ENCODE results near the gene ARSD.
"Not testable (repeated sequence)": the region's sequence is repeated elsewhere in the genome, so short reads cannot be mapped to it uniquely, and the experiment has no call there.

ARSD gene

GRCh38 chrX:2933125-2933900 lies 4.2 kb upstream of the ARSD start:
- DNase-seq: no peak

GRCh38 chrX:2931612-2932011 lies 2.5 kb upstream of the ARSD start:
- no peak for DNase-seq

DNA sequence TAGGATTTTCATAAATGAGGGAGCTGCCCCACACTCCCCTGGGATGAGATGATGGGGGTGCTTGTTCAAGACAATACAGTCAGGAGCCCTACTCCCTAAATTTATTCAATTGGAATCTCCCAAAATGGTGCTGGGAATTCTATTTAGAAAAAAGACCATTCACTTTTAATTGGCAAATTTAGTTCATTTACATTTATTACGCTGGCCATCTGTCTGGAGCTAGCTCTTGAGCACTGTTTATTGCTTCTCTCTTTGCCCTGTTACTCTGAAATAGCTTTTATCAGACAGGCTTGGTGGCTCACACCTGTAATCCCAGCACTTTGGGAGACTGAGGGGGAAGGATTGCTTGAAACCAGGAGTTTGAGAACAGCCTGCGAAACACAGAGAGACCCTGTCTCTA lies 2.0 kb upstream of the ARSD start:
- DNase-seq: no peak

- DNase-seq: no peak
Measured at GRCh38 chrX:2928191-2928582, 952 bp downstream of the ARSD start.

DNA sequence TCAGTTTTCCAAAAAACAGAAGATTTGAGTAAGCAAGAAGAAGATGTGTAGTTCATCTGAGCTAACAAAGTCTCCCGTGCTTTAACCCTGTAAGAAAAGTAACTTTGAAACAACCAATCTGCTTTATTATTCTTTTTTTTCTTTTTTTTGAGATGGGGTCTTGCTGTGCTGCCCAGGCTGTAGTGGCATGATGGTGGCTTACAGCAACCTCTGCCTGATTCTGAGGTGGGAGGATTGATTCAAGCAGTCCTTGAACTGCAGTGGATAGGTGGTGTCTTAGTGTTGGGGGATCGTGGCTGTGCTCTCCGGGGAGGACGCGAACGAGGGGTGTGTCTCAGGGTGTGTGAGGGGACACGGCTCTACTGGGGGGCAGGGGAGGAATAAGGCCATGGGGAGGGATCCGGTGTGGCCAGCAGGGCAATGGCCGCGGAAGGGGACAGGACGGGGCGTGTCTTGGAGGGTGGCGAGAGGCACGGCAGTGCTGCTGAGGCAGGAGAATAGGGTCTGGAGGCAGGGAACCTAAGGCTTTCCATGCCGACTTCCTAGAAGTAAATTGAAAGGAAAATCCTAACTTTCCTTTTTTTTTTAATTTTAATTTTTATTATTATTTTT lies 2.4 kb downstream of the ARSD start:
- DNase-seq: no peak

DNA sequence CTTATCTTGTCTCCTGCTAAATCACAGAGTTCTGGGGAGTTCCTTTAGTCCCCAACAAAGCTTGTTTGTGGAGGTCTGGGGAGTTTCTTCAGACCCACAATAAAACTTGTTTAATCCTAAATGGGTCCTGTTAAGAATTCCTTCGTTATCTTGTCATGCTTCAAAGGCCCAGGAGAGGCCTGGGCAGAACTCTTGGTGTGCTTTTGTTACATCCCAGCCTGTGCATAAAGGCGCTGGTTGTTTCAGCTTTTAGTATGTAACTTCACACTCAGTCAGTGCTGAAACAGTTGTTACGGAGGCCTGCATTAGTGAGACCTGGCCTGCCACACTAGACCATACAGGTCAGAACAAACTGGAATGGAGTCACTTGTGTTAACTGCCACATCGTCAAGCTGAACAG lies 2.9 kb downstream of the ARSD start:
- not testable (repeated sequence) for DNase-seq

- no peak for DNase-seq
Measured at GRCh38 chrX:2924151-2924550, 5.0 kb downstream of the ARSD start.

DNA sequence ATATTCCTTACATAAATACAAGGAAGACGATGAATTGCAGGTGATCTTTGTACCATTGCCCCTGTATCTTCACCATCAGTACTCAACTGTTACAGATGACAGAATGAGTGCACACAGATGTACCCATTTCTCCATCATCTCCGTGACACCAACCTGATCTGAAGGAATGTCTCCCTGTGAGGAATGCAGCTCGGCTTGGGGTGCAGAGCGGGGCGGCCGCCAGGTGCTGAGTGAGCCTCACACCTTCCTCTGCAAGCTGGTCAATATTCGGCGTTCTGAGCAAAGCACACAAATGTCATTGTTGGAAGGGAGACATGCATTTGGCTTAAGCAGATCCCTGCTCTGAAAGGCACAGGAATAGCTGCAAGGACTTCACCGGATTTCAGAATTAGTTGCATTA lies 7.4 kb downstream of the ARSD start:
- no peak for DNase-seq

- DNase-seq: no peak
Measured at GRCh38 chrX:2921193-2921592, 7.9 kb downstream of the ARSD start.

- no peak for DNase-seq
Measured at GRCh38 chrX:2917767-2918166, 11.4 kb downstream of the ARSD start.

DNA sequence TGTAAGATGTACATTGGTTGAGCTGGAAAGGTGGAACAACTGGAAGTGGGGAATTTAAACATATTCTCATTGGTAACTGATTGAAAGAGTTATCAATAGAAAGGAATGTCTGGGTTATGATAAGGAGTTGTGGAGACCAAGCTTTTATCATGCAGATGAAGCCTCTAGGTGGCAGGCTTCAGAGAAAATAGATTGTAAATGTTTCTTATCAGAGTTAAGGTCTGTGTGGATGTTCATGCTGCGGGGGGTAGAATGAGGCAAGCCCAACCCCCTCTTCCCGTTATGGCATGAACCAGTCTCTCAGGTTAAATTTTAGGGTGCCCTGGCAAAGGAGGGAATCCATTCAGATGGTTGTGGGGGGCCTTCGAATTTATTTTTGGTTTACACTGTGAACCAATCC lies 16.0 kb downstream of the ARSD start:
- DNase-seq: no peak

DNA sequence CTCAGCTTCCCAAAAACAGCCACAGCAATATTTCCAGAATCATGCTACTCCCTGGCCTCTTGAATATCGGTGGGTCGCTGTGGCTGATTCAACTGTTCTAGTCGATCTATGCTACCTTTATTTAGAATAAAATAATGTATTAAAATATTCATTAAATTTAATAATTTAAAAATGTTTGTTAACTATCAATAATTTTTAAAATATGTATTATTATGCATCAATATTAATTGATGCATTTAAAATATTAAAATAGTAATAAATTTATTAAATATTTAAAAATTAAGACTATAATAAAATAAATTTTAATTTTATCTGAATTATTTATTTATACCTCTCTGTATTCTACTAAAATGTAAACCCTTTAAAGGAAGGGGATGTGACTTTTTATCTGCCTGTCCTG lies 19.0 kb downstream of the ARSD start:
- DNase-seq: no peak

- DNase-seq: no peak
Measured at GRCh38 chrX:2908125-2908685, 20.9 kb downstream of the ARSD start.

GRCh38 chrX:2907295-2907694 lies 21.8 kb downstream of the ARSD start:
- DNase-seq: no peak

DNA sequence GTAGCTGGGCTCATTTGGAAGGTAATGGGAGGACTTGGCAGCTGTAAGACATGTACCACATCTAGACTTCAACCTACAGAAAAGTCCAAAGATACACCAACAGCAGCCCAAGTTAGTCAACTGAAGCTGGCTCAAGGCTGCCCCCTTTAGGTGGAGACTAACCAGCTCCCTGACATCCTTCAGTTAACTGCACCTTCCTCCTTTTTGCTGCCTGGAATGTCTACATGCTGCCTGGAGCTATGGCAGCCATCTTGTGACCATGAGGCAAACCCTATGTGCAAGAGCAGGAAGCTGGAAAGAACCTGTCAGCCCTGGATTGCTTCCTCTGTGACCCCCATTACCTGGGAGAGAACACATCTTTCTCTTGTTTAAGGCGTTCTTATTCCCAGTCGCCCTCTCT lies 25.8 kb downstream of the ARSD start:
- no peak for DNase-seq

DNA sequence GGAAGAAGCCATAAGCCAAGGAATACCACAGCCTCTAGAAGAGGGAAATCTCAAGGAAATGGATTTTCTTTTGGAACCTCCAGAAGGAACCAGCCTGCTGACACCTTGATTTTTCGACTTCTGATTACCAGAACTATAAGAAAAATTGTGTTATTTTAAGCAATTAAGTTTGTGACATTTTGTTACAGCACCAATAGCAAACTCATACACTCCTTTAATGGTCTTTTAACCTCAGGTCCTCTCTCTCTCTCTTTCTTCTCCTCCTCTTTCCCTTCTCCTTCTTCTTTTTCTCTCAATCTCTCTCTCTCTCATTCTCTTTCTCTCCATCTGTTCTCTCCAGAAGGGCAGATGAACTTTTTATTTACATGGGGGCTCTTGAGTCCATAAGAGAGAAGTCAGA lies 26.3 kb downstream of the ARSD start:
- DNase-seq: no peak

DNA sequence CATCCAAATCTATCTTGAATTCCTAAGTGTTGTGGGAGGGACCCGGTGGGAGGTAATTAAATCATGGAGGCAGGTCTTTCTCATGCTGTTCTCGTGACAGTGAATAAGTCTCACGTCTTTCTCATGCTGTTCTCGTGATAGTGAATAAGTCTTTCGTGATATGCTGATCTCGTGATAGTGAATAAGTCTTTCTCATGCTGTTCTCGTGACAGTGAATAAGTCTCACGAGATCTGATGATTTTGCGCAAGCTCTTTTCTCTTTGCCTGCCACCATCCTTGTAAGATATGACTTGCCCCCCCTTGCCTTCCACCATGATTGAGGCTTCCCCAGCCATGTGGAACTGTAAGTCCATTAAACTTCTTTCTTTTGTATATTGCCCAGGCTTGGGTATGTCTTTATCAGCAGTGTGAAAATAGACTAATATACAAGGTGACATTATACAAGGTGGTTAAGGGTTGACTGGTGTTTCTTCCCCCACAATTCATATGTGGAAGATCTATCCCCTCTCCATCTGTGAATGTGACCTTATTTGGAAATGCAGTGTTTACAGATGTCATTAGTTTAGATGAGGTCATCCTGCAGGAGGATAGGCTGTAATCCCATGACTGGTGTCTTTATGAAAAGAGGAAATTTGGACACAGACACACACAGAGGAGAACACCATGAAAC lies 27.6 kb downstream of the ARSD start:
- DNase-seq: no peak

DNA sequence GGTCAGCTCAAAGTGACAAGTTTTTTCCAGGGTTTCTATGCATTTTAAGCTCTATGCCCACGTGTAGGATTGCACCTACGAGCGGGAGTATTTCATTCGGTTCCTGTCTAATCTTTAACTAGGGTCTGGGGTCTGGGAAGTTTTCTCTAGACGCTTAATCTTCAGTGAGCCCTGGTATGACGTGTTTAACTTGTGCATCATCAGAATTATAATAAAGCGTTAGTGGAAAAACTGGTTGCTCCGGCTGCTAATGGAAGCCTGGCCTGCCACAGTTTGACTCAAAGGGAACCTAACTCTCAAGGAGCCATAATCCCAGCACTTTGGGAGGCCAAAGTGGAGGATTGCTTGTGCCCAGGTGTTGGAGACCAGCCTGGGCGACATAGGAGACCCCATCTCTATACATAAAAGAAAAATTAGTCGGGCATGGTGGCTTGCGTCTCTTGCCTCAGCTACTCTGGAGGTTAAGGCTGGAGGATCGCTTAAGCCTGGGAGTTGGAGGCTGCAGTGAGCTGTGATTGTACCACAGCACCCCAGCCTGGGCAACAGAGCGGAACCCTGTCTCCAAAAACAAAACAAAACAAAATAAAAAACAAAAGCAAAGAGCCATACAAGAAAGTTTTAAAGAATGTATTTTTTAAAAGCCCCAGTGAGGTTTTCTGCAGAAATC lies 30.2 kb downstream of the ARSD start:
- DNase-seq: no peak

DNA sequence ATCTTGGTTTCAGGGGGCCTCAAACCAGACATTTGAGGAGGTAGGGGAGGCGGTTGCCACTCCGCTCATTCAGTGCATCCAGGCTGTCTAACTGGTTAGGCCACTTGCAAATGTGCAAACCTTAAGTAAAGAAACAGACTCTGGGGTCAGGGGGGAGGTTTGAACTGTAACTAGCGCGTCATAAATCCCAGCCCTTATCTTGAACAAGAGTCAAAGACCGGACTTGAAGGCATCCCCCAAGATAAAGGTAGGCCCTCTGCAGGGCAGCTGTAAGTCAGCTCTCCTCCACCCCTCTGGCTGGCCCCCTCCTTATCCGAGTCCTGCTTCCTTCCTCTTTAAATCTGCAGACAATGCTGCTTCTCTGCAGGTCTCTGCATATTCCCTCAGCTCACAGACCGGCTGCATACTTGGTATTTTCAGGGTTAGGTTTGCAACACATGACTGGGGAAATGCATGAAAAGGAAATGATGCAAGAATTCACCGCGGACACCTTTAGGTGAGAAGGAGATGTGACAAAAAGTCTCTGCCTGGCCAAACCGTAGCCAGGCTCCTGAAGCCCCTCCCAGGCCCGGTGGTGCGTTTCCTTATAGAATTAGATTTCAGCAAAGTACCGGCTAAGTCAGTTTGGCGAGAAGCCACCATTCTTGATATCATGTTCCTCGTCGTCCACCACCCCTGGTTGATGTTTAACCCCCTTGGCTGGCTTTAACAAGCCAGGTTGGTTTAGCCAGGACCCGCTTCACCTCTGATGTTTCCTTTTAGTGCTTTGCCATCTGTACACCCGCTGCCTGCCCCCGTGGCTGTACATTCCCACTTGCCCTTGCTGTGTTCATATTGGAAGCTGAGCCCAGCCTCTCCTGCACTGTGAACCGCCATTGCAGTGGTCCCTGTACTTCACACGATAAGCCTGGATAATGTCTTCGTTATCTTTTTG lies 31.2 kb downstream of the ARSD start:
- not testable (repeated sequence) for DNase-seq

GRCh38 chrX:2897311-2897689 lies 31.8 kb downstream of the ARSD start:
- DNase-seq: no peak

- no peak for DNase-seq
Measured at GRCh38 chrX:2894885-2895292, 34.2 kb downstream of the ARSD start.

DNA sequence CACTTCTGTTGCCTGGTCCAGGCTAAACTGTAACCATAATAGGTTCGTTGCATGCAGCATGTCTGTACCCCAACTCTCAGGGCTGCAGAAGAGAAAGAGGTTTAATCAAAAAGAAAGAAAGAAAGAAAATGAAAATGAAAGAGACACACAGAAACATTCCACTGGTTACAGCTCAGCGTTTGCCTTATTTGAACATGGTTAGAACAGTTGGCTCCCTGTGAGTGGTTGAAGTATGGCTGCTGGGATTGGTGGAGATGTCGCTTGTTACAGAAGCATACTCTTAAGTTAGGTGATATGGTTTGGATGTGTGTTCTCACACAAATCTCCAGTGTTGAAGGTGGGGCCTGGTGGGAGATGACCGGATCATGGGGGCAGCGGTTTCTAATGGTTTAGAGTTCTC lies 36.3 kb downstream of the ARSD start:
- no peak for DNase-seq
